Measurements from ENCODE around the gene OMA1.
A peak's percentile ranks its signal among the peaks of the same experiment; 100 is the strongest.

OMA1 gene

DNA sequence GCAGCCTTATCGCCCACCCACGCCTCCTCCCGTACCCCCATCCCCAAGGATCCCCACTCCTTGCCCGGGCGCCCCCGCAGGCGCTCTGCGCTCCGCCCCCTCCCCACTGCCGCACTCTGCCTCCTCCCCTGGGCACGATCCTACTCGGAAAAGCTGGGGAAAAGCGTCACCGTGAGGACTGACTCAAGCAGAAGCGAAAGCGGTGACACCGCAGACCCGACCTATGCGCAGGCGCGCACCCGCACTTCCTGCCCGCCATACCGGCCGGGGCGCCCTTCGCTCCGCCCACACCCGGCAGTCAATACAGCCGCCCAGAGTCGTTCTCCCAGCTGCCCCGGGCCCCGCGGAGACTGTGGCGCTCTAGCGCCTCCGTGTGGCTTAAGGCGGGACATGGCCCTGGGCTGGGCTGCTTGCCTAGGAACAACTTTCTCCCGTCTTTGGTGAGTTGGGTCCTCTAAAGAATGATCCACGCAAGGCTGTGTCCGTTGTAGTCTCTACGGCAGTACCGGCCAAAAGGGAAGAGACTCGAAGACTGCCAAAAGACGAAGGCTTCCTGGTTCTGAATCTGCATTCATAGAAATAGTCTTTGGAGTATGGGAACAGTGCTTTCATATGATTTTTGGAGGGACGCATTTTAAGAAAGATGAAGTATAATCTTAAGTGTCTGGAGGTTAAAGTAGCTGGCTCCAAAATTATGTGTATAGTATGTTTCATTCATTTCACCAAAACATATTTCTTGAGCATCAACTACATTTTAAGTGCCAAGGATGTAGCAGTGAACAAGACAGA is at the start of gene OMA1:
Gene OMA1, minus strand, starts transcription at position 207 of the 789 bp plus-strand sequence. CDS start 7,432 bp downstream, outside the sequence.
- H3K4me2 ChIP-seq (ENCODE audit: low read length): peak within 1 kb of the TSS; percentile 93
- H3K36me3 ChIP-seq (ENCODE audit: control insufficient read depth, insufficient read depth, low read length): no peaks in the 10 kb centered on the region
- TF ChIP-seq, protein P1, sequence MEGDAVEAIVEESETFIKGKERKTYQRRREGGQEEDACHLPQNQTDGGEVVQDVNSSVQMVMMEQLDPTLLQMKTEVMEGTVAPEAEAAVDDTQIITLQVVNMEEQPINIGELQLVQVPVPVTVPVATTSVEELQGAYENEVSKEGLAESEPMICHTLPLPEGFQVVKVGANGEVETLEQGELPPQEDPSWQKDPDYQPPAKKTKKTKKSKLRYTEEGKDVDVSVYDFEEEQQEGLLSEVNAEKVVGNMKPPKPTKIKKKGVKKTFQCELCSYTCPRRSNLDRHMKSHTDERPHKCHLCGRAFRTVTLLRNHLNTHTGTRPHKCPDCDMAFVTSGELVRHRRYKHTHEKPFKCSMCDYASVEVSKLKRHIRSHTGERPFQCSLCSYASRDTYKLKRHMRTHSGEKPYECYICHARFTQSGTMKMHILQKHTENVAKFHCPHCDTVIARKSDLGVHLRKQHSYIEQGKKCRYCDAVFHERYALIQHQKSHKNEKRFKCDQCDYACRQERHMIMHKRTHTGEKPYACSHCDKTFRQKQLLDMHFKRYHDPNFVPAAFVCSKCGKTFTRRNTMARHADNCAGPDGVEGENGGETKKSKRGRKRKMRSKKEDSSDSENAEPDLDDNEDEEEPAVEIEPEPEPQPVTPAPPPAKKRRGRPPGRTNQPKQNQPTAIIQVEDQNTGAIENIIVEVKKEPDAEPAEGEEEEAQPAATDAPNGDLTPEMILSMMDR (IDR thresholded peaks at IDR 0.05): peak; percentile 91
- no peaks in the 10 kb centered on the region for H3K9me3 ChIP-seq (ENCODE audit: control insufficient read depth, low read length)
- H3K4me1 ChIP-seq: peaks cover 2% of the 10 kb centered on the region
- H3K27ac ChIP-seq: peak within 1 kb of the TSS; percentile 97
- no peaks in the 10 kb centered on the region for H3K27me3 ChIP-seq (ENCODE audit: control insufficient read depth, insufficient read depth, low read length)
- H3K4me3 ChIP-seq (ENCODE audit: low read depth, low read length): peak within 1 kb of the TSS; percentile 77
- H2AFZ ChIP-seq: peak within 1 kb of the TSS; percentile 87
- peak within 1 kb of the TSS; percentile 19 for H3K9ac ChIP-seq
- H3K79me2 ChIP-seq: no peaks in the 10 kb centered on the region

DNA sequence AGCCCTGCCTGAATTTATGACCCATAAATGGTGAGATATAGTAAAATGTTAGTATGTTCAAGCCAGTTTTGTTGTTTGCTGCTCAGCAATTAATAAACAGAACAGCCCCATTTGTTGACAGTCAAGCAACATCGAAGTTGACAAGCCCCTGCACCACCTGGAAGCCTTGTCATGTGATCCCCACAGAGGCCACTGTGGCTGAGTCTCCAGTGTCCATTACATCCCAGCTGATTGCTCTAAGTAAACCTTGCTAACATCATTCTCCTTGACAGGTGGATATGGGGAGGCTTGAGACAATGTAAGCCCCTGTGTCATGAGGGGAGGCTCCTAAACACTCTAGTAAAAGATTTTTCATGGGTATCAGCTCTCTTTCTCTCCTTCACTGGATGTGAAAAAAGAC is 48.0 kb upstream of the OMA1 start:
- Histone ChIP-seq H3K36me3 (ENCODE audit: control insufficient read depth, insufficient read depth, low read length) (no peaks in the 10 kb centered on the region), H3K9me3 (ENCODE audit: control insufficient read depth, low read length) (no peaks in the 10 kb centered on the region), H3K4me1 (no peaks in the 10 kb centered on the region), H3K79me2 (no peaks in the 10 kb centered on the region), H3K27ac (no peak overlapping the region), H2AFZ (no peak overlapping the region), H3K4me3 (ENCODE audit: low read depth, low read length) (no peak overlapping the region), H3K27me3 (ENCODE audit: control insufficient read depth, insufficient read depth, low read length) (no peaks in the 10 kb centered on the region), H3K9ac (no peak overlapping the region), H3K4me2 (ENCODE audit: low read length) (no peak overlapping the region)
- TF ChIP-seq, protein P1 (IDR thresholded peaks at IDR 0.05): no peak

DNA sequence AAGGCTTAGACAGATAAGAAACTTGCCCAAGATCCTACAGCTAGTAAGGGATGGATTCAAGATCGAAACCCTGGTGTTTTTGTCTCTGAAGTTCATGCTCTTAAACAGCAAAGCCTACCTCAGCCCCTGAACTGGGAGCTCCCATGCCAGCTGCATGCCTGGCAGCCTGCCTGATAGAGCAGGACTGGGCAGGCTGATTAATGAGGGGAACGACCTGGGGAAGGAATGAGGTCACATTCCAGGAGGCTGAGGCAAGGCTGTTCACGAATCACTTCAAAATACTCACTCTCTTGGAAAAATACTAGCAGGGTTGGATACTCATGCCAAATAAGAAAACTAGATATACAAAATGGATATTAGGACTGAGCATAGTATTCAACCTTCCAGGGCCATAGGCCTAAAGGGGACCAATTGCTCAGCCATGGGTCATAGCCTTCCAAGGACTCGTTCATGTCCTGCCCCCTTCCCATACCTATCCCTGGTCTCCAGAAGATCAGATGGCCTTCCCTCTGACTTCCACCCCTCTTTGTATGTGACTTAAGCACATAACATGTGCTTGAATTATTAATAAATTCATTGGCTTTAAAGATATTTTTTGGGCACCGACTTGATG is 46.1 kb upstream of the OMA1 start:
- Histone ChIP-seq H3K27ac (no peak overlapping the region), H3K27me3 (ENCODE audit: control insufficient read depth, insufficient read depth, low read length) (no peaks in the 10 kb centered on the region), H3K4me2 (ENCODE audit: low read length) (no peak overlapping the region), H2AFZ (no peak overlapping the region), H3K9ac (no peak overlapping the region), H3K36me3 (ENCODE audit: control insufficient read depth, insufficient read depth, low read length) (no peaks in the 10 kb centered on the region), H3K79me2 (no peaks in the 10 kb centered on the region), H3K9me3 (ENCODE audit: control insufficient read depth, low read length) (no peaks in the 10 kb centered on the region), H3K4me3 (ENCODE audit: low read depth, low read length) (no peak overlapping the region), H3K4me1 (no peaks in the 10 kb centered on the region)
- TF ChIP-seq, protein P1 (IDR thresholded peaks at IDR 0.05): no peak

DNA sequence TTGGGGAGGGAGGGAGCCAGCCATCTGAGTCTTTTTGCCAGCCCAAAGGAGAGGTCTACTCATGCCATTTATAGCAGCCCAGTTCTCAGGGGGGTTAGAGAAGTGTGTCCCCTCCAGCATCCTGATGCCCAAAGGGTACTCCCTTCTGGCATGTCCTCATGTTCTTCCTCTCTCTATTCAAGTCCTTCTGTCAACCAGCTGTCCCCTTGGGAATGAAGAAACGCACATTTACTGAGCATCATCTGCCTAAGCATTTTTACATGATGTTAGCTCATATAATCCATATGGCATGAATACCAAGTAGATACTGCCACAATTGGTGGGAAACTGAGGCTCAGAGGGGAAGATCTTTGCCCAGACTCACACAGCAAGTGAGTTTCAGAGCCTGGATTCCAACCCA is 45.3 kb upstream of the OMA1 start:
- Histone ChIP-seq H3K36me3 (ENCODE audit: control insufficient read depth, insufficient read depth, low read length) (no peaks in the 10 kb centered on the region), H3K9me3 (ENCODE audit: control insufficient read depth, low read length) (no peaks in the 10 kb centered on the region), H3K9ac (no peak overlapping the region), H3K79me2 (no peaks in the 10 kb centered on the region), H2AFZ (no peak overlapping the region), H3K27me3 (ENCODE audit: control insufficient read depth, insufficient read depth, low read length) (no peaks in the 10 kb centered on the region), H3K4me3 (ENCODE audit: low read depth, low read length) (no peak overlapping the region), H3K4me2 (ENCODE audit: low read length) (no peak overlapping the region), H3K4me1 (no peaks in the 10 kb centered on the region), H3K27ac (no peak overlapping the region)
- TF ChIP-seq, protein P1 (IDR thresholded peaks at IDR 0.05): no peak

Measured in parathyroid adenoma (tissue), 2 donors.